IMR-90 (cell line): ENCODE data around the gene BMP3. TPM values are rescaled to one million over a fixed set of nuclear protein-coding genes. Genes with fewer than 3 reads are reported as not detected.

Experiments used
- ATAC-seq: fragments of 200-7000 bp; cut with Tn5 transposase; 2 replicates; pipeline ENCODE4 v1.9.1; 2020; ENCODE audit warnings: low read depth, mild to moderate bottlenecking, moderate library complexity
- BruUV-seq: library from RNA; stranded (reverse); fragments of 400-500 nt; replicated peaks from 2 replicates; lab custom pipeline; 2021; lab: Mats Ljungman, UMichigan
- CTCF ChIA-PET: fragments of 300-600 bp; formaldehyde crosslinking; extraction: SDS; loops from one replicate; lab custom pipeline; 2021; ENCODE audit warnings: antibody characterized with exemption; lab: Yijun Ruan, JAX
- POLR2A ChIA-PET: fragments of 300-600 bp; sonication (Branson Sonifier 250); formaldehyde crosslinking; loops from one replicate; lab custom pipeline; 2022; ENCODE audit warnings: antibody characterized with exemption; ENCODE audit not compliant: unreplicated experiment; lab: Charles Lee
- DNase-seq: peaks from one replicate; pipeline ENCODE4 v3.0.0; 2013
- H2AFZ ChIP-seq: replicated peaks from 2 replicates; pipeline ENCODE3; 2013; ENCODE audit warnings: low read length, mild to moderate bottlenecking; ENCODE audit not compliant: poor library complexity
- H2AK5ac ChIP-seq: 2 replicates; pipeline ENCODE4 v1.6.1; 2013; ENCODE audit warnings: low read depth, low read length, inconsistent platforms
- H2AK9ac ChIP-seq: replicated peaks from 2 replicates; pipeline ENCODE3; 2013; ENCODE audit warnings: mild to moderate bottlenecking, low read depth, low read length, moderate library complexity; ENCODE audit not compliant: poor library complexity
- H2BK120ac ChIP-seq: 2 replicates; pipeline ENCODE4 v1.6.1; 2013; ENCODE audit warnings: low read depth, low read length, inconsistent platforms
- H2BK15ac ChIP-seq: 3 replicates; pipeline ENCODE4 v1.6.1; 2013; ENCODE audit warnings: low read depth, low read length, inconsistent platforms
- H2BK20ac ChIP-seq: 2 replicates; pipeline ENCODE4 v1.6.1; 2013; ENCODE audit warnings: low read depth, mild to moderate bottlenecking, inconsistent platforms, low read length, moderate library complexity
- H2BK5ac ChIP-seq: 2 replicates; pipeline ENCODE4 v1.6.1; 2013; ENCODE audit warnings: mild to moderate bottlenecking, low read depth, low read length, inconsistent platforms; ENCODE audit not compliant: poor library complexity, severe bottlenecking
- H3K14ac ChIP-seq: replicated peaks from 2 replicates; pipeline ENCODE4 v1.6.1; 2013; ENCODE audit warnings: low read depth, low read length, inconsistent platforms
- H3K18ac ChIP-seq: 2 replicates; pipeline ENCODE4 v1.6.1; 2013; ENCODE audit warnings: low read depth, low read length, control low read depth
- H3K23ac ChIP-seq: 2 replicates; pipeline ENCODE4 v1.6.1; 2013; ENCODE audit warnings: low read depth, low read length, inconsistent platforms
- H3K27ac ChIP-seq: 2 replicates; pipeline ENCODE4 v1.5.1; 2013; ENCODE audit warnings: mild to moderate bottlenecking, control low read depth, low read length; ENCODE audit not compliant: insufficient read depth
- H3K27me3 ChIP-seq: 2 replicates; pipeline ENCODE4 v1.6.1; 2013; ENCODE audit warnings: low read length; ENCODE audit not compliant: control insufficient read depth, insufficient read depth
- H3K36me3 ChIP-seq: 2 replicates; pipeline ENCODE4 v1.6.1; 2013; ENCODE audit warnings: low read length, mixed read lengths; ENCODE audit not compliant: control insufficient read depth, insufficient read depth
- H3K4ac ChIP-seq: 2 replicates; pipeline ENCODE4 v1.6.1; 2013; ENCODE audit warnings: low read depth, low read length, inconsistent platforms
- H3K4me1 ChIP-seq: 2 replicates; pipeline ENCODE4 v1.6.1; 2013; ENCODE audit warnings: low read length, mixed read lengths; ENCODE audit not compliant: control insufficient read depth, insufficient read depth
- H3K4me2 ChIP-seq: 2 replicates; pipeline ENCODE4 v1.6.1; 2013; ENCODE audit warnings: low read depth, mild to moderate bottlenecking, control low read depth, low read length, moderate library complexity
- H3K4me3 ChIP-seq: 2 replicates; pipeline ENCODE4 v1.5.1; 2013; ENCODE audit warnings: low read depth, mild to moderate bottlenecking, control low read depth, low read length, moderate library complexity; ENCODE audit not compliant: insufficient read depth
- H3K56ac ChIP-seq: 2 replicates; pipeline ENCODE4 v1.6.1; 2013; ENCODE audit warnings: low read length, inconsistent platforms; ENCODE audit not compliant: insufficient read depth; ENCODE audit errors: extremely low read depth
- H3K79me1 ChIP-seq, 2 experiments: 2 replicates each; pipeline ENCODE4 v1.6.1; 2013; ENCODE audit warnings: low read length in 2 of 2, inconsistent platforms in 1 of 2, low read depth in 1 of 2
- H3K9ac ChIP-seq: 2 replicates; pipeline ENCODE4 v1.6.1; 2013; ENCODE audit warnings: low read depth, low read length, control low read depth
- H3K9me1 ChIP-seq: 2 replicates; pipeline ENCODE4 v1.6.1; 2013; ENCODE audit warnings: low read length, inconsistent platforms; ENCODE audit not compliant: insufficient read depth
- H3K9me3 ChIP-seq: 2 replicates; pipeline ENCODE4 v1.6.1; 2013; ENCODE audit warnings: low read length; ENCODE audit not compliant: control insufficient read depth, insufficient read depth
- H4K20me1 ChIP-seq: 2 replicates; pipeline ENCODE4 v1.6.1; 2013; ENCODE audit warnings: low read length, inconsistent platforms; ENCODE audit not compliant: insufficient read depth
- H4K5ac ChIP-seq: 2 replicates; pipeline ENCODE4 v1.6.1; 2013; ENCODE audit warnings: mild to moderate bottlenecking, low read depth, low read length, control low read depth
- H4K8ac ChIP-seq, 2 experiments: 2 replicates each; pipeline ENCODE4 v1.6.1; 2013; ENCODE audit warnings: low read depth in 2 of 2, low read length in 2 of 2, control low read depth in 1 of 2, inconsistent platforms in 1 of 2
- H4K91ac ChIP-seq: 2 replicates; pipeline ENCODE4 v1.6.1; 2013; ENCODE audit warnings: low read depth, low read length, inconsistent platforms; ENCODE audit not compliant: insufficient read depth
- CHD1 ChIP-seq: IDR thresholded peaks from 2 replicates; pipeline ENCODE4 v1.6.1; 2012; ENCODE audit warnings: low read depth, low read length, improper control_type of control experiment
- FOS ChIP-seq: fragments of 150-350 bp; IDR thresholded peaks from 2 replicates; pipeline ENCODE4 v1.6.1; 2016; ENCODE audit warnings: low read depth, low read length
- MAFK ChIP-seq: IDR thresholded peaks from 2 replicates; pipeline ENCODE4 v1.6.1; 2012; ENCODE audit warnings: low read depth, low read length, improper control_type of control experiment
- MXI1 ChIP-seq: IDR thresholded peaks from 2 replicates; pipeline ENCODE4 v1.6.1; 2012; ENCODE audit warnings: low read depth, mild to moderate bottlenecking, low read length, moderate library complexity, borderline replicate concordance
- NFE2L2 ChIP-seq: fragments of 150-350 bp; IDR thresholded peaks from 2 replicates; pipeline ENCODE4 v1.6.1; 2016; ENCODE audit warnings: low read depth, mild to moderate bottlenecking, low read length
- POLR2A ChIP-seq: IDR thresholded peaks from 2 replicates; pipeline ENCODE4 v1.6.1; 2012; ENCODE audit warnings: mild to moderate bottlenecking, low read depth, low read length
- RAD21 ChIP-seq: IDR thresholded peaks from 2 replicates; pipeline ENCODE4 v1.6.1; 2012; ENCODE audit warnings: low read length, improper control_type of control experiment
- RFX5 ChIP-seq: IDR thresholded peaks from 2 replicates; pipeline ENCODE4 v1.8.0; 2012; ENCODE audit warnings: low read depth, mild to moderate bottlenecking, low read length, moderate library complexity
- SMC3 ChIP-seq: fragments of 150-350 bp; IDR thresholded peaks from 2 replicates; pipeline ENCODE4 v1.6.1; 2016; ENCODE audit warnings: low read depth, mild to moderate bottlenecking, antibody characterized with exemption, low read length, moderate library complexity
- WGBS, 2 experiments: methylation state at CpG; one replicate each; pipeline versions ENCODE4 v1.1.5 to v1.1.7; 2013; ENCODE audit warnings: missing lambda C conversion rate in 2 of 2; ENCODE audit not compliant: insufficient read length in 1 of 2; ENCODE audit errors: extremely low coverage in 2 of 2; 5-methylcytosine and 5-hydroxymethylcytosine counted together
- dilution Hi-C: fragments of 300-500 bp; cut with HindIII; formaldehyde crosslinking; loops from one replicate; pipeline ENCODE4 v1.14.3; 2018; ENCODE audit warnings: low sequenced_read_pairs; ENCODE audit not compliant: unreplicated experiment
- in situ Hi-C: fragments of 300-500 bp; cut with MboI; formaldehyde crosslinking; loops from 3 replicates; pipeline ENCODE4 v1.14.3; 2019; ENCODE audit warnings: low sequenced_read_pairs, inconsistent platforms, mixed read lengths
- intact Hi-C: fragments of 100-400 bp; cut with micrococcal nuclease; formaldehyde crosslinking; loops from 2 replicates; pipeline ENCODE4 v1.10.0; 2022
- polyA plus RNA-seq, 3 experiments: library from polyadenylated mRNA; depleted of rRNA; stranded (reverse); fragments of >200 nt; gene quantifications; 2 replicates each; pipeline ENCODE4 v1.2.3, GENCODE V29; 2012; ENCODE audit warnings: low replicate concordance in 1 of 3
- total RNA-seq: library from RNA; depleted of rRNA; stranded (reverse); fragments of >200 nt; gene quantifications from 2 replicates; pipeline ENCODE4 v1.2.3, GENCODE V29; 2012
- TF ChIP-seq, protein P1 (sequence below): fragments of 150-350 bp; IDR thresholded peaks from 2 replicates; pipeline ENCODE4 v1.6.1; 2017; ENCODE audit warnings: mild to moderate bottlenecking, antibody characterized with exemption, low read length, low read depth
- TF ChIP-seq, protein P2 (sequence below): conservative IDR thresholded peaks from 2 replicates; pipeline ENCODE4 v1.5.1; 2012; ENCODE audit warnings: mild to moderate bottlenecking, low read depth, low read length, improper control_type of control experiment

The BMP3 gene
- total and polyA plus RNA-seq, 2 of the 4 experiments (the other 2 are of a cell fraction), result under 0.01 to 0.10 TPM

DNA sequence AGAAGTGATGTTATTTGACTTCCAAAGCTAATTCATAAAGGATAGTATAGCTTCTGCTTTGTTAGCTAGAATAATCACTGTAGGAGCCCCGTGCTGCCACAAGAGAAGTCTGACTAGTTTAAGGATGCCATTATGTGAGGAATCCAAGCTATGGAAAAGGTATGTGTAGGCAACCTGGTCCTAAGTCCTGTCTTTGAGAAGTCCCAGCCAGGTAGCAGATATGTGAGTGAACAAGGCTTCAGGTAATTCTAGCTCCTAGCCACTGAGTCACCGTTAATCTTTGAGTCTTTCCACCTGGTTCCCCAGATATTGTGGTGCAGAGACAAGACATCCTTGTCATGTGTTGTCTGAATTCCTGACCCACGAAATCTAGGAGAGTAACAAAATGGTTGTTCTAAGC, 55.5 kb downstream of the BMP3 start:
- Histone ChIP-seq H3K27ac (no peak overlapping the region), H2BK120ac (no peak overlapping the region), H3K14ac (no peak overlapping the region), H4K8ac (no peak overlapping the region), H3K9me1 (no peaks in the 10 kb centered on the region), H2AFZ (no peak overlapping the region), H3K18ac (no peak overlapping the region), H3K27me3 (no peaks in the 10 kb centered on the region), H3K79me1 (no peaks in the 10 kb centered on the region), H2AK5ac (no peak overlapping the region), H3K36me3 (0 out of 2 replicates have a peak, but pooled peaks cover 1% of the 10 kb centered on the region), H3K4me2 (no peak overlapping the region), H3K9me3 (no peaks in the 10 kb centered on the region), H3K23ac (no peak overlapping the region), H3K4me3 (no peak overlapping the region), H3K4me1 (peaks cover 2% of the 10 kb centered on the region; the same call in 1 of the 2 replicates), H4K5ac (no peak overlapping the region), H4K20me1 (no peaks in the 10 kb centered on the region), H3K56ac (no peak overlapping the region), H4K91ac (no peak overlapping the region), H2BK5ac (no peak overlapping the region), H2BK20ac (no peak overlapping the region), H2BK15ac (no peak overlapping the region), H2AK9ac (no peak overlapping the region), H3K4ac (no peak overlapping the region), H3K9ac (no peak overlapping the region)
- in situ Hi-C loops, result no loop called here
- DNase-seq (no peak), ATAC-seq (no peak)
- 100% methylated on average over 1 of the region's 3 CpGs; no CpG with 5 or more reads in 1 of the 2 experiments for WGBS, 2 experiments
- POLR2A ChIA-PET, result no interaction called here
- TF ChIP-seq SMC3 (no peak), MAFK (no peak), NFE2L2 (no peak), RAD21 (no peak), MXI1 (no peak), CHD1 (no peak), FOS (no peak), POLR2A (no peak), RFX5 (no peak)
- TF ChIP-seq, protein P1, sequence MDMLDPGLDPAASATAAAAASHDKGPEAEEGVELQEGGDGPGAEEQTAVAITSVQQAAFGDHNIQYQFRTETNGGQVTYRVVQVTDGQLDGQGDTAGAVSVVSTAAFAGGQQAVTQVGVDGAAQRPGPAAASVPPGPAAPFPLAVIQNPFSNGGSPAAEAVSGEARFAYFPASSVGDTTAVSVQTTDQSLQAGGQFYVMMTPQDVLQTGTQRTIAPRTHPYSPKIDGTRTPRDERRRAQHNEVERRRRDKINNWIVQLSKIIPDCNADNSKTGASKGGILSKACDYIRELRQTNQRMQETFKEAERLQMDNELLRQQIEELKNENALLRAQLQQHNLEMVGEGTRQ, result no peak
- TF ChIP-seq, protein P2, sequence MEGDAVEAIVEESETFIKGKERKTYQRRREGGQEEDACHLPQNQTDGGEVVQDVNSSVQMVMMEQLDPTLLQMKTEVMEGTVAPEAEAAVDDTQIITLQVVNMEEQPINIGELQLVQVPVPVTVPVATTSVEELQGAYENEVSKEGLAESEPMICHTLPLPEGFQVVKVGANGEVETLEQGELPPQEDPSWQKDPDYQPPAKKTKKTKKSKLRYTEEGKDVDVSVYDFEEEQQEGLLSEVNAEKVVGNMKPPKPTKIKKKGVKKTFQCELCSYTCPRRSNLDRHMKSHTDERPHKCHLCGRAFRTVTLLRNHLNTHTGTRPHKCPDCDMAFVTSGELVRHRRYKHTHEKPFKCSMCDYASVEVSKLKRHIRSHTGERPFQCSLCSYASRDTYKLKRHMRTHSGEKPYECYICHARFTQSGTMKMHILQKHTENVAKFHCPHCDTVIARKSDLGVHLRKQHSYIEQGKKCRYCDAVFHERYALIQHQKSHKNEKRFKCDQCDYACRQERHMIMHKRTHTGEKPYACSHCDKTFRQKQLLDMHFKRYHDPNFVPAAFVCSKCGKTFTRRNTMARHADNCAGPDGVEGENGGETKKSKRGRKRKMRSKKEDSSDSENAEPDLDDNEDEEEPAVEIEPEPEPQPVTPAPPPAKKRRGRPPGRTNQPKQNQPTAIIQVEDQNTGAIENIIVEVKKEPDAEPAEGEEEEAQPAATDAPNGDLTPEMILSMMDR, result no peak
- intact Hi-C loops, result no loop called here
- CTCF ChIA-PET, result no interaction called here
- BruUV-seq, result no TSS peak
- dilution Hi-C loops, result no loop called here
